GM12878 (cell line): ENCODE measurements around the gene HDAC7. TPM values are rescaled to one million over a fixed set of nuclear protein-coding genes. Genes with fewer than 3 reads are reported as not detected.

ENCODE experiments used
- ATAC-seq: fragments of 200-7000 bp; cut with Tn5 transposase; 3 replicates; pipeline ENCODE4 v1.9.1; 2020; ENCODE audit warnings: mild to moderate bottlenecking, moderate library complexity
- BruUV-seq: library from RNA; stranded (reverse); fragments of 400-500 nt; replicated peaks from 2 replicates; lab custom pipeline; 2021; lab: Mats Ljungman, UMichigan
- CTCF ChIA-PET: fragments of 300-600 bp; sonication (Branson Sonifier 250); formaldehyde crosslinking; extraction: SDS; loops from one replicate; lab custom pipeline; 2021; ENCODE audit warnings: inconsistent platforms; lab: Yijun Ruan, JAX
- POLR2A ChIA-PET: fragments of 350-600 bp; formaldehyde crosslinking; extraction: SDS; loops from one replicate; lab custom pipeline; 2021; ENCODE audit warnings: inconsistent platforms; lab: Charles Lee
- RAD21 ChIA-PET: fragments of 300-600 bp; sonication (Branson Sonifier 250); formaldehyde crosslinking; loops from one replicate; lab custom pipeline; 2023; ENCODE audit warnings: antibody characterized with exemption; ENCODE audit not compliant: unreplicated experiment; lab: Charles Lee
- SMC1A ChIA-PET: fragments of 300-600 bp; sonication (Branson Sonifier 250); formaldehyde crosslinking; loops from one replicate; lab custom pipeline; 2023; ENCODE audit not compliant: unreplicated experiment, uncharacterized antibody; lab: Charles Lee
- DNase-seq: peaks from one replicate; pipeline ENCODE4 v3.0.0-alpha.2; 2011; ENCODE audit warnings: low read depth, low spot score
- FAIRE-seq: peaks from 3 replicates; lab custom pipeline; 2011; peaks lifted over from hg19 to GRCh38; lab: Jason Lieb, UNC
- H2AFZ ChIP-seq: 2 replicates; pipeline ENCODE4 v1.6.0; 2011; ENCODE audit warnings: low read depth, low read length, control low read depth; ENCODE audit not compliant: control insufficient read depth
- H3K27ac ChIP-seq: 2 replicates; pipeline ENCODE4 v1.5.1; 2011; ENCODE audit warnings: control low read depth; ENCODE audit not compliant: control insufficient read depth, insufficient read depth
- H3K27me3 ChIP-seq, 2 experiments: replicated peaks in 1 of 2; 2 replicates each; pipeline versions ENCODE4 v1.6.0 to v1.6.1; 2011; ENCODE audit warnings: low read length in 1 of 2; ENCODE audit not compliant: control insufficient read depth in 2 of 2, insufficient read depth in 2 of 2
- H3K36me3 ChIP-seq, 2 experiments: 2 replicates each; pipeline ENCODE4 v1.5.1; 2011; ENCODE audit warnings: low read length in 1 of 2; ENCODE audit not compliant: control insufficient read depth in 2 of 2, insufficient read depth in 2 of 2
- H3K4me1 ChIP-seq: 2 replicates; pipeline ENCODE4 v1.6.1; 2011; ENCODE audit warnings: mild to moderate bottlenecking, low read length, moderate library complexity, mixed read lengths; ENCODE audit not compliant: control insufficient read depth, insufficient read depth
- H3K4me2 ChIP-seq: 2 replicates; pipeline ENCODE4 v1.6.0; 2011; ENCODE audit warnings: control low read depth; ENCODE audit not compliant: control insufficient read depth, insufficient read depth
- H3K4me3 ChIP-seq: fragments of 200-600 bp; sonication (generic); 2 replicates; pipeline ENCODE4 v1.5.1; 2016
- H3K79me2 ChIP-seq: 2 replicates; pipeline ENCODE4 v1.6.0; 2011; ENCODE audit warnings: low read length; ENCODE audit not compliant: control insufficient read depth, insufficient read depth
- H3K9ac ChIP-seq: 2 replicates; pipeline ENCODE4 v1.8.0; 2011; ENCODE audit warnings: low read length, control low read depth, mixed read lengths; ENCODE audit not compliant: control insufficient read depth, insufficient read depth
- H3K9me3 ChIP-seq: replicated peaks from 3 replicates; pipeline ENCODE4 v1.5.1; 2011; ENCODE audit warnings: mild to moderate bottlenecking, low read length; ENCODE audit not compliant: control insufficient read depth, insufficient read depth
- H4K20me1 ChIP-seq: 2 replicates; pipeline ENCODE4 v1.6.0; 2011; ENCODE audit not compliant: control insufficient read depth, insufficient read depth
- BCL11A ChIP-seq: IDR thresholded peaks from 2 replicates; pipeline ENCODE4 v1.6.1; 2011; ENCODE audit warnings: low read depth, low read length
- CHD4 ChIP-seq: fragments of 200-600 bp; sonication (generic); IDR thresholded peaks from 2 replicates; pipeline ENCODE4 v1.6.1; 2016; ENCODE audit warnings: mild to moderate bottlenecking
- MEF2B ChIP-seq: fragments of 450-650 bp; IDR thresholded peaks from 2 replicates; pipeline ENCODE4 v1.6.1; 2018; ENCODE audit warnings: mild to moderate bottlenecking, moderate library complexity; ENCODE audit not compliant: partially characterized antibody, poor library complexity, severe bottlenecking
- NR2C2 ChIP-seq: IDR thresholded peaks from 2 replicates; pipeline ENCODE4 v1.6.1; 2011; ENCODE audit warnings: borderline replicate concordance, low read depth; ENCODE audit not compliant: control insufficient read depth, insufficient read length
- PML ChIP-seq: IDR thresholded peaks from 2 replicates; pipeline ENCODE4 v1.6.1; 2012; ENCODE audit warnings: low read length, inconsistent platforms
- RAD21 ChIP-seq: IDR thresholded peaks from 2 replicates; pipeline ENCODE4 v1.6.1; 2011; ENCODE audit warnings: mild to moderate bottlenecking, low read depth, low read length, moderate library complexity; ENCODE audit not compliant: insufficient read depth
- REST ChIP-seq: IDR thresholded peaks from 2 replicates; pipeline ENCODE4 v1.6.1; 2012; ENCODE audit warnings: mild to moderate bottlenecking, low read depth, low read length
- SIN3A ChIP-seq: IDR thresholded peaks from 2 replicates; pipeline ENCODE4 v1.6.1; 2012; ENCODE audit warnings: low read depth, low read length, improper control_type of control experiment
- ZBTB11 ChIP-seq: fragments of 450-650 bp; formaldehyde crosslinking; IDR thresholded peaks from 2 replicates; pipeline ENCODE4 v1.5.0; 2022; ENCODE audit warnings: mild to moderate bottlenecking, missing genetic modification characterization
- ZBTB4 ChIP-seq: fragments of 450-650 bp; formaldehyde crosslinking; IDR thresholded peaks from 2 replicates; pipeline ENCODE4 v1.4.0; 2022; ENCODE audit warnings: mild to moderate bottlenecking, moderate library complexity
- ZZZ3 ChIP-seq: IDR thresholded peaks from 2 replicates; pipeline ENCODE4 v1.6.1; 2011; ENCODE audit warnings: low read depth; ENCODE audit not compliant: control insufficient read depth, insufficient read length
- WGBS: methylation state at CpG from one replicate; pipeline ENCODE4 v1.1.6; 2016; ENCODE audit warnings: low lambda C conversion rate; ENCODE audit not compliant: insufficient replicate concordance, insufficient coverage; ENCODE audit errors: missing lambda C conversion rate; 5-methylcytosine and 5-hydroxymethylcytosine counted together
- in situ Hi-C: fragments of 300-500 bp; cut with MboI; formaldehyde crosslinking; loops from 9 replicates; pipeline ENCODE4 v1.14.3; 2018; ENCODE audit warnings: mixed read lengths
- intact Hi-C: fragments of 100-400 bp; cut with micrococcal nuclease; formaldehyde crosslinking; loops from one replicate; pipeline ENCODE4 v1.14.2; 2022; ENCODE audit not compliant: unreplicated experiment
- polyA plus RNA-seq, 11 experiments: library from polyadenylated mRNA; depleted of rRNA in 4 of 11; unstranded in 6 of 11; stranded (reverse) in 5 of 11; fragments of >200 nt; fragmentation: Nextera tagmentation in 4 of 11; fragmentation: Illumina TruSeq in 1 of 11; extraction: Ambion mirVana in 4 of 11; extraction: Trizol in 1 of 11; gene quantifications; 1 replicate in 1 of 11; 2 replicates in 10 of 11; pipeline versions ENCODE4 v1.2.1 to v1.2.3, GENCODE V29; 2011 to 2016; ENCODE audit warnings: inconsistent platforms in 2 of 11, missing spikeins in 2 of 11, low read depth in 1 of 11
- total RNA-seq, 4 experiments: library from RNA; depleted of rRNA in 3 of 4; stranded (reverse); fragments of >200 nt in 3 of 4; fragmentation: Illumina TruSeq in 1 of 4; extraction: Trizol in 1 of 4; gene quantifications; 2 replicates each; pipeline versions ENCODE4 v1.2.1 to v1.2.3, GENCODE V29; 2013 to 2021
- TF ChIP-seq, protein P1 (sequence below): IDR thresholded peaks from 2 replicates; pipeline ENCODE4 v1.6.1; 2011; ENCODE audit warnings: low read depth, mild to moderate bottlenecking, low read length, moderate library complexity, borderline replicate concordance; ENCODE audit errors: extremely low read depth

Gene HDAC7
- total and polyA plus RNA-seq, 10 of the 15 experiments (the other 5 are each of a cell fraction or from before 2014, with no cell fraction given), result 0.47 to 18.3 (median 5.4) TPM

GRCh38 chr12:47782372-47782770 is 37.3 kb downstream of the HDAC7 start:
- in situ Hi-C loops, result no loop called here
- intact Hi-C loops, result no loop called here
- no peaks in the 10 kb centered on the region for H3K27me3 ChIP-seq
- ChIA-PET CTCF (interaction anchor here (7.1 to 19.3 kb wide), 4 partner anchors 15 to 66 kb away, joined by 77 to 814 read pairs (median 140); no protein-coding TSS in a partner anchor), RAD21 (interaction anchor here (1.2 to 9.0 kb wide), 5 partner anchors 15 to 67 kb away, joined by 3 to 120 read pairs (median 28); no protein-coding TSS in a partner anchor), SMC1A (interaction anchor here (0.6 to 11.3 kb wide), 3 partner anchors 40 to 129 kb away, joined by 3 to 139 read pairs (median 3); no protein-coding TSS in a partner anchor), POLR2A (no interaction called here)
- no peaks in the 10 kb centered on the region for H3K79me2 ChIP-seq
- FAIRE-seq (no peak), DNase-seq (no peak), ATAC-seq (no peak)
- H3K4me3 ChIP-seq, result no peak overlapping the region
- no peaks in the 10 kb centered on the region; a peak in 1 of 4 replicates for H3K36me3 ChIP-seq
- no peak overlapping the region for H3K9ac ChIP-seq
- H4K20me1 ChIP-seq, result no peaks in the 10 kb centered on the region
- H2AFZ ChIP-seq, result no peak overlapping the region
- H3K4me2 ChIP-seq, result no peak overlapping the region
- no peak overlapping the region for H3K27ac ChIP-seq
- no peaks in the 10 kb centered on the region for H3K4me1 ChIP-seq
- no TSS peak for BruUV-seq
- 73% methylated on average over 8 of the region's 8 CpGs for WGBS
- no peaks in the 10 kb centered on the region for H3K9me3 ChIP-seq
- TF ChIP-seq ZZZ3, result no peak
- no peak for TF ChIP-seq MEF2B
- TF ChIP-seq ZBTB11 (CRISPR knock-in tag), result no peak
- TF ChIP-seq SIN3A, result no peak
- no peak for TF ChIP-seq REST
- TF ChIP-seq BCL11A, result no peak
- TF ChIP-seq ZBTB4, result no peak
- no peak for TF ChIP-seq CHD4
- TF ChIP-seq RAD21, result no peak
- TF ChIP-seq PML, result no peak
- TF ChIP-seq NR2C2, result no peak
- TF ChIP-seq, protein P1, sequence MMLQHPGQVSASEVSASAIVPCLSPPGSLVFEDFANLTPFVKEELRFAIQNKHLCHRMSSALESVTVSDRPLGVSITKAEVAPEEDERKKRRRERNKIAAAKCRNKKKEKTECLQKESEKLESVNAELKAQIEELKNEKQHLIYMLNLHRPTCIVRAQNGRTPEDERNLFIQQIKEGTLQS, result no peak
